Naive B cell (primary cell): ENCODE results near the gene HERPUD1. TPM values are rescaled to one million over a fixed set of nuclear protein-coding genes. Genes with fewer than 3 reads are reported as not detected.

ENCODE experiments used
- ATAC-seq, 2 donors: fragments of 150-1000 bp; cut with Tn5 transposase; 2 replicates each; pipeline ENCODE4 v1.10.0; 2021; ENCODE audit warnings: low read depth in 2 of 2, mild to moderate bottlenecking in 2 of 2, moderate library complexity in 2 of 2
- DNase-seq: peaks from one replicate; pipeline ENCODE4 v3.0.0; 2022
- H3K27ac Mint-ChIP-seq, 6 donors: one replicate each; pipeline ENCODE4 v1.8.0; 2020 to 2022; ENCODE audit warnings: mild to moderate bottlenecking in 6 of 6, mixed read lengths in 6 of 6, moderate library complexity in 5 of 6, inconsistent platforms in 2 of 6
- H3K27me3 Mint-ChIP-seq, 3 donors: one replicate each; pipeline ENCODE4 v1.8.0; 2021 to 2022; ENCODE audit warnings: mixed read lengths in 3 of 3, mild to moderate bottlenecking in 1 of 3
- H3K36me3 Mint-ChIP-seq, 2 donors: one replicate each; pipeline ENCODE4 v1.8.0; 2020 to 2022; ENCODE audit warnings: mixed read lengths in 2 of 2, inconsistent platforms in 1 of 2, mild to moderate bottlenecking in 1 of 2
- H3K4me1 Mint-ChIP-seq, 3 donors: one replicate each; pipeline ENCODE4 v1.8.0; 2020 to 2022; ENCODE audit warnings: mixed read lengths in 3 of 3, inconsistent platforms in 1 of 3, mild to moderate bottlenecking in 1 of 3, moderate library complexity in 1 of 3
- H3K4me3 Mint-ChIP-seq, 8 donors: one replicate each; pipeline ENCODE4 v1.8.0; 2020 to 2022; ENCODE audit warnings: mild to moderate bottlenecking in 8 of 8, mixed read lengths in 8 of 8, moderate library complexity in 8 of 8, inconsistent platforms in 2 of 8
- H3K9me3 Mint-ChIP-seq, 7 donors: one replicate each; pipeline ENCODE4 v1.8.0; 2020 to 2022; ENCODE audit warnings: mixed read lengths in 7 of 7, mild to moderate bottlenecking in 5 of 7, inconsistent platforms in 2 of 7, moderate library complexity in 1 of 7
- polyA plus RNA-seq, 6 donors: library from polyadenylated mRNA; unstranded; fragments of 300-500 nt; fragmentation: Illumina TruSeq; gene quantifications; one replicate each; pipeline ENCODE4 v1.2.3, GENCODE V29; 2021; ENCODE audit warnings: low read depth in 6 of 6

HERPUD1 gene
- polyA plus RNA-seq, 6 donors from 2014 or later, result 235 to 1,138 (median 264) TPM

GRCh38 chr16:56961386-56961785 is 29.4 kb downstream of the HERPUD1 start:
- peak overlapping the region in 1 of 8 donors; percentile 41 for H3K4me3 Mint-ChIP-seq
- no peaks in the 10 kb centered on the region for H3K9me3 Mint-ChIP-seq
- H3K27me3 Mint-ChIP-seq, result no peaks in the 10 kb centered on the region
- peaks cover 17 to 21% (median 20%) of the 10 kb centered on the region in 3 donors for H3K4me1 Mint-ChIP-seq
- H3K27ac Mint-ChIP-seq, result peak overlapping the region in 1 of 6 donors; percentile 47
- DNase-seq, result no peak
- H3K36me3 Mint-ChIP-seq, result no peaks in the 10 kb centered on the region
- no peak for ATAC-seq

GRCh38 chr16:56961851-56962281 is 29.9 kb downstream of the HERPUD1 start, which contains the start of gene CETP:
Gene CETP, plus strand, starts transcription at chr16:56961950. Its CDS starts 30 bp downstream, at chr16:56961980.
- Mint-ChIP-seq H3K4me3 (peak within 1 kb of the TSS in 1 of 8 donors; percentile 41), H3K27ac (peak within 1 kb of the TSS in 2 of 6 donors; percentile 30 to 47), H3K4me1 (peaks cover 17 to 23% (median 20%) of the 10 kb centered on the region in 3 donors), H3K36me3 (no peaks in the 10 kb centered on the region), H3K27me3 (no peaks in the 10 kb centered on the region), H3K9me3 (no peaks in the 10 kb centered on the region)
- ATAC-seq, result no peak
- DNase-seq, result no peak

GRCh38 chr16:56964243-56965148 is 32.6 kb downstream of the HERPUD1 start:
- Mint-ChIP-seq H3K27ac (peak overlapping the region; percentile 4 to 92 (median 84)), H3K27me3 (no peaks in the 10 kb centered on the region)

DNA sequence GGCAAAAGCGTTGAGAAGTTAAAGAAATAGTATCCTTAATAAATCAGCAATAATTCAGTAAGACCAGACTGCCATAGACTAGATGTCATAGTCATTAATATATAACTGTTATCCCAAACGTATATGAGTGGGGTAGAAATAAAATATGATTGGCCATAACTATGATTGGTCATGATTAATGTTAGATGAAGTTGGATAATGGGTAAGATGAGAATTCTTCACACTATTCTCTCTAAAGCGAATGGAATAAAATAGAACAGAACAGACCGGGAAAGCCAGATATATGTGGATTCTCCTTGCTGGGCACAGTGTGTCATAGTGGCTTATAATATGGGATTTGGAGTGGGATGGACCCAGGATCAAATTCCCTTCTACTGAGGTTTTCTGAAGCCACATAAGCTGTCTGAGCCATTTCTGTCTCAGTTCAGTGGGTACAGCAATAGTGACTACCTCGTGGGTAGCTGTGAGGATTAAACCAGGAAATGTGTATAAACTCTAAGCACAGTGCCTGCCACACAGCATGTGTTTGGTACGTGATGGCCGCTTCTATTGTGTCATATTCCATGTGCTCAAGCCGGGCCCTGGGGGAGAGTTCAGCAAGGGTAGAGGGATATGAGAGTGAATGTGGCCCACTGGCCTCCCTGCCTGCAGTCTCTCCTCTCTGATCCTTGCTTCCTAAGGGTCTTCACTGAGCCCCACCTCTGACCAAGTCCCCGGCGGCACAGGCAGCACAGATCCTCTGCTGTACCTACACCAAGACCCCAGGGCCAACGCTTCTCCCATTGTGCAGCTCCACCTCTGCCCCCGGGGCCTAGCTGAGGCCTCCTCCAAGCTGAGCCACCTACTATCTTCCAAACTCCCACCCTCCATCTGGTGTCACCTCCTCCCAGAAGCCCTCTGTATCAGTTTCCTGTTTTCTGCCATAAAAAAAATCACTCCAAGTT is 33.5 kb downstream of the HERPUD1 start:
- Mint-ChIP-seq H3K4me1 (peaks cover 20 to 23% (median 23%) of the 10 kb centered on the region in 3 donors), H3K9me3 (no peaks in the 10 kb centered on the region), H3K27me3 (no peaks in the 10 kb centered on the region), H3K27ac (peak overlapping the region; percentile 61 to 92 (median 84)), H3K36me3 (no peaks in the 10 kb centered on the region), H3K4me3 (peak overlapping the region in 5 of 8 donors; percentile 9 to 62 (median 36))
- ATAC-seq (peak; percentile 46 to 57), DNase-seq (no peak)

More at GRCh38 chr16:56964243-56965148, 32.6 kb downstream of the HERPUD1 start:
- peak; percentile 89 for DNase-seq
- H3K36me3 Mint-ChIP-seq, result no peaks in the 10 kb centered on the region
- peak; percentile 82 to 91 for ATAC-seq
- H3K9me3 Mint-ChIP-seq, result no peaks in the 10 kb centered on the region
- H3K4me3 Mint-ChIP-seq, result peak overlapping the region in 6 of 8 donors; percentile 15 to 74 (median 28)
- peaks cover 20 to 23% (median 23%) of the 10 kb centered on the region in 3 donors for H3K4me1 Mint-ChIP-seq

- ATAC-seq (no peak), DNase-seq (no peak)
- Mint-ChIP-seq H3K27me3 (no peaks in the 10 kb centered on the region), H3K9me3 (no peaks in the 10 kb centered on the region), H3K4me1 (peaks cover 24 to 30% (median 26%) of the 10 kb centered on the region in 3 donors), H3K36me3 (no peaks in the 10 kb centered on the region), H3K27ac (peak overlapping the region in 5 of 6 donors; percentile 61 to 92 (median 84)), H3K4me3 (peak overlapping the region in 3 of 8 donors; percentile 5 to 62 (median 43))
Observed at GRCh38 chr16:56966093-56966475, 34.1 kb downstream of the HERPUD1 start.

- Mint-ChIP-seq H3K4me3 (no peak overlapping the region), H3K4me1 (peaks cover 34 to 46% (median 39%) of the 10 kb centered on the region in 3 donors), H3K27ac (peak overlapping the region in 1 of 6 donors; percentile 23), H3K36me3 (no peaks in the 10 kb centered on the region), H3K27me3 (no peaks in the 10 kb centered on the region), H3K9me3 (no peaks in the 10 kb centered on the region)
- DNase-seq (no peak), ATAC-seq (no peak)
Observed at GRCh38 chr16:56967733-56968132, 35.8 kb downstream of the HERPUD1 start.

- H3K27me3 Mint-ChIP-seq, result no peaks in the 10 kb centered on the region
- peaks cover 46 to 60% (median 51%) of the 10 kb centered on the region in 3 donors for H3K4me1 Mint-ChIP-seq
- no peak for DNase-seq
- no peak for ATAC-seq
- no peaks in the 10 kb centered on the region for H3K9me3 Mint-ChIP-seq
- H3K27ac Mint-ChIP-seq, result peak overlapping the region in 3 of 6 donors; percentile 42 to 94 (median 44)
- no peak overlapping the region for H3K4me3 Mint-ChIP-seq
- no peaks in the 10 kb centered on the region for H3K36me3 Mint-ChIP-seq
Observed at GRCh38 chr16:56969769-56970168, 37.8 kb downstream of the HERPUD1 start.

- no peaks in the 10 kb centered on the region for H3K9me3 Mint-ChIP-seq
- H3K4me1 Mint-ChIP-seq, result peaks cover 46 to 61% (median 51%) of the 10 kb centered on the region in 3 donors
- H3K27ac Mint-ChIP-seq, result peak overlapping the region; percentile 94 to 99 (median 97)
- DNase-seq, result peak; percentile 76
- peak; percentile 91 to 94 for ATAC-seq
- H3K36me3 Mint-ChIP-seq, result no peaks in the 10 kb centered on the region
- peak overlapping the region; percentile 1 to 74 (median 56) for H3K4me3 Mint-ChIP-seq
- no peaks in the 10 kb centered on the region for H3K27me3 Mint-ChIP-seq
Observed at GRCh38 chr16:56970934-56971767, 39.2 kb downstream of the HERPUD1 start.

DNA sequence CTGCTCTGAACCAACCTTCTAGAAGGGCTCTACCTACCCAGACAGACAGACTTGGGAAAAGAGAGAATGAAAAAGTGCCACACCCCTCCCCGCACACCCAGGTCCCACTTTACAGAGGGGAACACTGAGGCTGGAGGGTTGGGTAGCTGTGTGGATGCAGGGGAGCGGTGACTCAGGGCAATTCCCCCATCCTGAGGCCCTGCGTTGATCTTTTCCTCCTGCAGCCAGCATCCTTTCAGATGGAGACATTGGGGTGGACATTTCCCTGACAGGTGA is 39.8 kb downstream of the HERPUD1 start:
- Mint-ChIP-seq H3K27ac (peak overlapping the region; percentile 94 to 99 (median 97)), H3K9me3 (no peaks in the 10 kb centered on the region), H3K27me3 (no peaks in the 10 kb centered on the region), H3K4me1 (peaks cover 50 to 60% (median 56%) of the 10 kb centered on the region in 3 donors), H3K36me3 (no peaks in the 10 kb centered on the region), H3K4me3 (peak overlapping the region in 3 of 8 donors; percentile 42 to 74 (median 60))
- DNase-seq, result no peak
- no peak for ATAC-seq

GRCh38 chr16:56972403-56973293 is 40.7 kb downstream of the HERPUD1 start:
- H3K4me3 Mint-ChIP-seq, result peak overlapping the region in 4 of 8 donors; percentile 23 to 59 (median 37)
- DNase-seq (no peak), ATAC-seq (no peak)
- H3K36me3 Mint-ChIP-seq, result no peaks in the 10 kb centered on the region
- peaks cover 51 to 62% (median 57%) of the 10 kb centered on the region in 3 donors for H3K4me1 Mint-ChIP-seq
- H3K9me3 Mint-ChIP-seq, result no peaks in the 10 kb centered on the region
- H3K27ac Mint-ChIP-seq, result peak overlapping the region in 5 of 6 donors; percentile 85 to 99 (median 94)
- H3K27me3 Mint-ChIP-seq, result no peaks in the 10 kb centered on the region

GRCh38 chr16:56973294-56973689 is 41.4 kb downstream of the HERPUD1 start:
- ATAC-seq (no peak), DNase-seq (no peak)
- peak overlapping the region; percentile 47 to 94 (median 87) for H3K27ac Mint-ChIP-seq
- no peaks in the 10 kb centered on the region for H3K36me3 Mint-ChIP-seq
- H3K9me3 Mint-ChIP-seq, result no peaks in the 10 kb centered on the region
- no peaks in the 10 kb centered on the region for H3K27me3 Mint-ChIP-seq
- H3K4me3 Mint-ChIP-seq, result peak overlapping the region in 5 of 8 donors; percentile 21 to 80 (median 67)
- H3K4me1 Mint-ChIP-seq, result peaks cover 51 to 67% (median 57%) of the 10 kb centered on the region in 3 donors
